HepG2 (cell line): ENCODE results near the gene SYPL1. TPM values are rescaled to one million over a fixed set of nuclear protein-coding genes. Genes with fewer than 3 reads are reported as not detected.

ENCODE experiments used
- CEBPG ChIP-seq: IDR thresholded peaks from 2 replicates; pipeline ENCODE4 v1.6.1; 2016
- DNMT3B ChIP-seq: conservative IDR thresholded peaks from 2 replicates; pipeline ENCODE4 v1.6.1; 2016; ENCODE audit warnings: missing biosample characterization, control low read depth
- ELF3 ChIP-seq: IDR thresholded peaks from 2 replicates; pipeline ENCODE4 v1.6.1; 2016; ENCODE audit warnings: missing genetic modification reagents, missing compliant biosample characterization
- YY1 ChIP-seq: IDR thresholded peaks from 2 replicates; pipeline ENCODE4 v1.6.1; 2011; ENCODE audit warnings: low read length, low read depth, moderate library complexity, mild to moderate bottlenecking; ENCODE audit not compliant: insufficient read depth, insufficient replicate concordance
- ZNF510 ChIP-seq: sonication (generic); formaldehyde crosslinking; IDR thresholded peaks from 2 replicates; pipeline ENCODE4 v1.4.0; 2020; ENCODE audit warnings: low read depth, mild to moderate bottlenecking, missing genetic modification reagents
- polyA plus RNA-seq, 8 experiments: library from polyadenylated mRNA; depleted of rRNA in 3 of 8; stranded (reverse) in 7 of 8; unstranded in 1 of 8; fragments of >200 nt; fragmentation: Illumina TruSeq in 4 of 8; extraction: Trizol in 4 of 8; gene quantifications; 2 replicates each; pipeline versions ENCODE4 v1.2.1 to v1.2.3, GENCODE V29; 2011 to 2016; ENCODE audit warnings: low read depth in 4 of 8, missing spikeins in 1 of 8, mixed read lengths in 1 of 8; ENCODE audit not compliant: insufficient read depth in 1 of 8
- total RNA-seq, 5 experiments: library from RNA; depleted of rRNA; stranded (reverse); fragments of >200 nt; fragmentation: Illumina TruSeq; extraction: Trizol; gene quantifications; 2 replicates each; pipeline ENCODE4 v1.2.3, GENCODE V29; 2016; ENCODE audit warnings: low read depth in 1 of 5
- TF ChIP-seq, protein P1 (sequence below): sonication (generic); formaldehyde crosslinking; IDR thresholded peaks from 2 replicates; pipeline ENCODE4 v1.4.0; 2020; ENCODE audit warnings: missing genetic modification reagents
- TF ChIP-seq, protein P2 (sequence below): sonication (generic); formaldehyde crosslinking; IDR thresholded peaks from 2 replicates; pipeline ENCODE4 v1.5.1; 2020; ENCODE audit warnings: mild to moderate bottlenecking, missing genetic modification reagents, moderate library complexity
- TF ChIP-seq, protein P3 (sequence below): sonication (generic); formaldehyde crosslinking; IDR thresholded peaks from 2 replicates; pipeline ENCODE4 v1.4.0; 2020; ENCODE audit warnings: missing genetic modification reagents, borderline replicate concordance
- TF ChIP-seq, protein P4 (sequence below): sonication (generic); formaldehyde crosslinking; conservative IDR thresholded peaks from 2 replicates; pipeline ENCODE4 v1.4.0; 2020; ENCODE audit warnings: missing genetic modification reagents
- TF ChIP-seq, protein P5 (sequence below): sonication (generic); formaldehyde crosslinking; IDR thresholded peaks from 2 replicates; pipeline ENCODE4 v1.9.0; 2021; ENCODE audit warnings: missing genetic modification reagents, borderline replicate concordance

SYPL1 gene
- total and polyA plus RNA-seq, 2 of the 13 experiments (the other 11 are each of a cell fraction or from before 2014, with no cell fraction given) = 27.5 to 40.2 TPM

DNA sequence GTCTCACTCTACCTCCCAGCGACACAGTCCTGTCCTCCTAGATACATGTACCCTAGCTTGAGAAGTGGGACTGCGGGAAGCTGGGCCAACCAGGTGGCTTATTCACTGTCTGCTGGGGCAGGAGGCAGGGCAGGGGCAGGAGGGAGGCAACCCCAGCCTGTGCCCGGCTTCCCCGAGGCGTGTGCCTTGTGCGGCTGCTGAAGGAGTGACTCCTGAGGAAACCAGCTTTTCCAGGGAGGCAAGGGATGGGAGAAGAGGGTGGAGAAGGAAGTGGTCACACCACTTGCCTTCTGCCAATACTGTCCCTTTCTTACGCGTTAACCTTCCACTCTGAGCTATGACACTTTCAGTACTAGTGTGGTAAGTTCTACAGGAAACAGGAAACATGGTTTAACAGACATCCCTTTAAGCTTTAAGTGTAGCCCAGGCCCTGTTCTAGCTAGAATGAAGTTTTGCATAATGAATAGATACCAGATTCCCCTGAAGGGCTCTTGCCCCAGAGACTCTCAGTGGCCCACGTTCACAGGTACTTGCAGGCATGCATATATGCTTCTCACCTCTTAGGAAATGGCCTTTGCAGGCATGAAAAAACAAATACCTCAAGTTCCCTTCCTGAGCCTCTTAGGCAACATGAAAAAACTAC lies 40.6 kb downstream of the SYPL1 start (continued):
- TF ChIP-seq, protein P1, sequence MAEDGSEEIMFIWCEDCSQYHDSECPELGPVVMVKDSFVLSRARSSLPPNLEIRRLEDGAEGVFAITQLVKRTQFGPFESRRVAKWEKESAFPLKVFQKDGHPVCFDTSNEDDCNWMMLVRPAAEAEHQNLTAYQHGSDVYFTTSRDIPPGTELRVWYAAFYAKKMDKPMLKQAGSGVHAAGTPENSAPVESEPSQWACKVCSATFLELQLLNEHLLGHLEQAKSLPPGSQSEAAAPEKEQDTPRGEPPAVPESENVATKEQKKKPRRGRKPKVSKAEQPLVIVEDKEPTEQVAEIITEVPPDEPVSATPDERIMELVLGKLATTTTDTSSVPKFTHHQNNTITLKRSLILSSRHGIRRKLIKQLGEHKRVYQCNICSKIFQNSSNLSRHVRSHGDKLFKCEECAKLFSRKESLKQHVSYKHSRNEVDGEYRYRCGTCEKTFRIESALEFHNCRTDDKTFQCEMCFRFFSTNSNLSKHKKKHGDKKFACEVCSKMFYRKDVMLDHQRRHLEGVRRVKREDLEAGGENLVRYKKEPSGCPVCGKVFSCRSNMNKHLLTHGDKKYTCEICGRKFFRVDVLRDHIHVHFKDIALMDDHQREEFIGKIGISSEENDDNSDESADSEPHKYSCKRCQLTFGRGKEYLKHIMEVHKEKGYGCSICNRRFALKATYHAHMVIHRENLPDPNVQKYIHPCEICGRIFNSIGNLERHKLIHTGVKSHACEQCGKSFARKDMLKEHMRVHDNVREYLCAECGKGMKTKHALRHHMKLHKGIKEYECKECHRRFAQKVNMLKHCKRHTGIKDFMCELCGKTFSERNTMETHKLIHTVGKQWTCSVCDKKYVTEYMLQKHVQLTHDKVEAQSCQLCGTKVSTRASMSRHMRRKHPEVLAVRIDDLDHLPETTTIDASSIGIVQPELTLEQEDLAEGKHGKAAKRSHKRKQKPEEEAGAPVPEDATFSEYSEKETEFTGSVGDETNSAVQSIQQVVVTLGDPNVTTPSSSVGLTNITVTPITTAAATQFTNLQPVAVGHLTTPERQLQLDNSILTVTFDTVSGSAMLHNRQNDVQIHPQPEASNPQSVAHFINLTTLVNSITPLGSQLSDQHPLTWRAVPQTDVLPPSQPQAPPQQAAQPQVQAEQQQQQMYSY (CRISPR knock-in tag) = no peak
- TF ChIP-seq CEBPG (CRISPR knock-in tag) (peak; percentile 38; the same call in 1 of the 2 replicates), ZNF510 (CRISPR knock-in tag) (no peak), YY1 (no peak), DNMT3B (CRISPR knock-in tag) (no peak), ELF3 (CRISPR knock-in tag) (no peak)
- TF ChIP-seq, protein P2, sequence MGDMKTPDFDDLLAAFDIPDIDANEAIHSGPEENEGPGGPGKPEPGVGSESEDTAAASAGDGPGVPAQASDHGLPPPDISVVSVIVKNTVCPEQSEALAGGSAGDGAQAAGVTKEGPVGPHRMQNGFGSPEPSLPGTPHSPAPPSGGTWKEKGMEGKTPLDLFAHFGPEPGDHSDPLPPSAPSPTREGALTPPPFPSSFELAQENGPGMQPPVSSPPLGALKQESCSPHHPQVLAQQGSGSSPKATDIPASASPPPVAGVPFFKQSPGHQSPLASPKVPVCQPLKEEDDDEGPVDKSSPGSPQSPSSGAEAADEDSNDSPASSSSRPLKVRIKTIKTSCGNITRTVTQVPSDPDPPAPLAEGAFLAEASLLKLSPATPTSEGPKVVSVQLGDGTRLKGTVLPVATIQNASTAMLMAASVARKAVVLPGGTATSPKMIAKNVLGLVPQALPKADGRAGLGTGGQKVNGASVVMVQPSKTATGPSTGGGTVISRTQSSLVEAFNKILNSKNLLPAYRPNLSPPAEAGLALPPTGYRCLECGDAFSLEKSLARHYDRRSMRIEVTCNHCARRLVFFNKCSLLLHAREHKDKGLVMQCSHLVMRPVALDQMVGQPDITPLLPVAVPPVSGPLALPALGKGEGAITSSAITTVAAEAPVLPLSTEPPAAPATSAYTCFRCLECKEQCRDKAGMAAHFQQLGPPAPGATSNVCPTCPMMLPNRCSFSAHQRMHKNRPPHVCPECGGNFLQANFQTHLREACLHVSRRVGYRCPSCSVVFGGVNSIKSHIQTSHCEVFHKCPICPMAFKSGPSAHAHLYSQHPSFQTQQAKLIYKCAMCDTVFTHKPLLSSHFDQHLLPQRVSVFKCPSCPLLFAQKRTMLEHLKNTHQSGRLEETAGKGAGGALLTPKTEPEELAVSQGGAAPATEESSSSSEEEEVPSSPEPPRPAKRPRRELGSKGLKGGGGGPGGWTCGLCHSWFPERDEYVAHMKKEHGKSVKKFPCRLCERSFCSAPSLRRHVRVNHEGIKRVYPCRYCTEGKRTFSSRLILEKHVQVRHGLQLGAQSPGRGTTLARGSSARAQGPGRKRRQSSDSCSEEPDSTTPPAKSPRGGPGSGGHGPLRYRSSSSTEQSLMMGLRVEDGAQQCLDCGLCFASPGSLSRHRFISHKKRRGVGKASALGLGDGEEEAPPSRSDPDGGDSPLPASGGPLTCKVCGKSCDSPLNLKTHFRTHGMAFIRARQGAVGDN (CRISPR knock-in tag) = peak; percentile 42
- TF ChIP-seq, protein P3, sequence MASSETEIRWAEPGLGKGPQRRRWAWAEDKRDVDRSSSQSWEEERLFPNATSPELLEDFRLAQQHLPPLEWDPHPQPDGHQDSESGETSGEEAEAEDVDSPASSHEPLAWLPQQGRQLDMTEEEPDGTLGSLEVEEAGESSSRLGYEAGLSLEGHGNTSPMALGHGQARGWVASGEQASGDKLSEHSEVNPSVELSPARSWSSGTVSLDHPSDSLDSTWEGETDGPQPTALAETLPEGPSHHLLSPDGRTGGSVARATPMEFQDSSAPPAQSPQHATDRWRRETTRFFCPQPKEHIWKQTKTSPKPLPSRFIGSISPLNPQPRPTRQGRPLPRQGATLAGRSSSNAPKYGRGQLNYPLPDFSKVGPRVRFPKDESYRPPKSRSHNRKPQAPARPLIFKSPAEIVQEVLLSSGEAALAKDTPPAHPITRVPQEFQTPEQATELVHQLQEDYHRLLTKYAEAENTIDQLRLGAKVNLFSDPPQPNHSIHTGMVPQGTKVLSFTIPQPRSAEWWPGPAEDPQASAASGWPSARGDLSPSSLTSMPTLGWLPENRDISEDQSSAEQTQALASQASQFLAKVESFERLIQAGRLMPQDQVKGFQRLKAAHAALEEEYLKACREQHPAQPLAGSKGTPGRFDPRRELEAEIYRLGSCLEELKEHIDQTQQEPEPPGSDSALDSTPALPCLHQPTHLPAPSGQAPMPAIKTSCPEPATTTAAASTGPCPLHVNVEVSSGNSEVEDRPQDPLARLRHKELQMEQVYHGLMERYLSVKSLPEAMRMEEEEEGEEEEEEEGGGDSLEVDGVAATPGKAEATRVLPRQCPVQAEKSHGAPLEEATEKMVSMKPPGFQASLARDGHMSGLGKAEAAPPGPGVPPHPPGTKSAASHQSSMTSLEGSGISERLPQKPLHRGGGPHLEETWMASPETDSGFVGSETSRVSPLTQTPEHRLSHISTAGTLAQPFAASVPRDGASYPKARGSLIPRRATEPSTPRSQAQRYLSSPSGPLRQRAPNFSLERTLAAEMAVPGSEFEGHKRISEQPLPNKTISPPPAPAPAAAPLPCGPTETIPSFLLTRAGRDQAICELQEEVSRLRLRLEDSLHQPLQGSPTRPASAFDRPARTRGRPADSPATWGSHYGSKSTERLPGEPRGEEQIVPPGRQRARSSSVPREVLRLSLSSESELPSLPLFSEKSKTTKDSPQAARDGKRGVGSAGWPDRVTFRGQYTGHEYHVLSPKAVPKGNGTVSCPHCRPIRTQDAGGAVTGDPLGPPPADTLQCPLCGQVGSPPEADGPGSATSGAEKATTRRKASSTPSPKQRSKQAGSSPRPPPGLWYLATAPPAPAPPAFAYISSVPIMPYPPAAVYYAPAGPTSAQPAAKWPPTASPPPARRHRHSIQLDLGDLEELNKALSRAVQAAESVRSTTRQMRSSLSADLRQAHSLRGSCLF (CRISPR knock-in tag) = no peak
- TF ChIP-seq, protein P4, sequence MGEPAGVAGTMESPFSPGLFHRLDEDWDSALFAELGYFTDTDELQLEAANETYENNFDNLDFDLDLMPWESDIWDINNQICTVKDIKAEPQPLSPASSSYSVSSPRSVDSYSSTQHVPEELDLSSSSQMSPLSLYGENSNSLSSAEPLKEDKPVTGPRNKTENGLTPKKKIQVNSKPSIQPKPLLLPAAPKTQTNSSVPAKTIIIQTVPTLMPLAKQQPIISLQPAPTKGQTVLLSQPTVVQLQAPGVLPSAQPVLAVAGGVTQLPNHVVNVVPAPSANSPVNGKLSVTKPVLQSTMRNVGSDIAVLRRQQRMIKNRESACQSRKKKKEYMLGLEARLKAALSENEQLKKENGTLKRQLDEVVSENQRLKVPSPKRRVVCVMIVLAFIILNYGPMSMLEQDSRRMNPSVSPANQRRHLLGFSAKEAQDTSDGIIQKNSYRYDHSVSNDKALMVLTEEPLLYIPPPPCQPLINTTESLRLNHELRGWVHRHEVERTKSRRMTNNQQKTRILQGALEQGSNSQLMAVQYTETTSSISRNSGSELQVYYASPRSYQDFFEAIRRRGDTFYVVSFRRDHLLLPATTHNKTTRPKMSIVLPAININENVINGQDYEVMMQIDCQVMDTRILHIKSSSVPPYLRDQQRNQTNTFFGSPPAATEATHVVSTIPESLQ (CRISPR knock-in tag) = no peak
- TF ChIP-seq, protein P5, sequence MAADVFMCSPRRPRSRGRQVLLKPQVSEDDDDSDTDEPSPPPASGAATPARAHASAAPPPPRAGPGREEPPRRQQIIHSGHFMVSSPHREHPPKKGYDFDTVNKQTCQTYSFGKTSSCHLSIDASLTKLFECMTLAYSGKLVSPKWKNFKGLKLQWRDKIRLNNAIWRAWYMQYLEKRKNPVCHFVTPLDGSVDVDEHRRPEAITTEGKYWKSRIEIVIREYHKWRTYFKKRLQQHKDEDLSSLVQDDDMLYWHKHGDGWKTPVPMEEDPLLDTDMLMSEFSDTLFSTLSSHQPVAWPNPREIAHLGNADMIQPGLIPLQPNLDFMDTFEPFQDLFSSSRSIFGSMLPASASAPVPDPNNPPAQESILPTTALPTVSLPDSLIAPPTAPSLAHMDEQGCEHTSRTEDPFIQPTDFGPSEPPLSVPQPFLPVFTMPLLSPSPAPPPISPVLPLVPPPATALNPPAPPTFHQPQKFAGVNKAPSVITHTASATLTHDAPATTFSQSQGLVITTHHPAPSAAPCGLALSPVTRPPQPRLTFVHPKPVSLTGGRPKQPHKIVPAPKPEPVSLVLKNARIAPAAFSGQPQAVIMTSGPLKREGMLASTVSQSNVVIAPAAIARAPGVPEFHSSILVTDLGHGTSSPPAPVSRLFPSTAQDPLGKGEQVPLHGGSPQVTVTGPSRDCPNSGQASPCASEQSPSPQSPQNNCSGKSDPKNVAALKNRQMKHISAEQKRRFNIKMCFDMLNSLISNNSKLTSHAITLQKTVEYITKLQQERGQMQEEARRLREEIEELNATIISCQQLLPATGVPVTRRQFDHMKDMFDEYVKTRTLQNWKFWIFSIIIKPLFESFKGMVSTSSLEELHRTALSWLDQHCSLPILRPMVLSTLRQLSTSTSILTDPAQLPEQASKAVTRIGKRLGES (CRISPR knock-in tag) = no peak
